ENCODE measurements around the gene ZNF646. TPM values are rescaled to one million over a fixed set of nuclear protein-coding genes. Genes with fewer than 3 reads are reported as not detected.

The ZNF646 gene
- total and polyA plus RNA-seq, 2 of the 13 experiments (the other 11 are each of a cell fraction or from before 2014, with no cell fraction given): 3.4 to 10.9 TPM

GRCh38 chr16:31105677-31106213 is 31.5 kb downstream of the ZNF646 start (continued):
- TF ChIP-seq SRSF4 (IDR thresholded peaks at IDR 0.05; ENCODE audit: low read depth, low read length, poor library complexity, severe bottlenecking) (no peak), ZNF703 (CRISPR knock-in tag; IDR thresholded peaks at IDR 0.05; ENCODE audit: borderline replicate concordance) (peak; percentile 69; the same call in 1 of the 2 replicates), ZNF609 (CRISPR knock-in tag; IDR thresholded peaks at IDR 0.05; ENCODE audit: borderline replicate concordance) (peak; percentile 83; the same call in 1 of the 2 replicates), ZC3H4 (CRISPR knock-in tag; IDR thresholded peaks at IDR 0.05; ENCODE audit: borderline replicate concordance) (peak; percentile 45; the same call in 1 of the 2 replicates), SP2 (CRISPR knock-in tag; IDR thresholded peaks at IDR 0.05) (0 out of 2 replicates have a peak, but pooled peaks have one; percentile 18), FOXJ3 (CRISPR knock-in tag; IDR thresholded peaks at IDR 0.05; ENCODE audit: borderline replicate concordance) (peak; percentile 54), ZUFSP (CRISPR knock-in tag; IDR thresholded peaks at IDR 0.05; ENCODE audit: borderline replicate concordance) (no peak), ZNF644 (CRISPR knock-in tag; IDR thresholded peaks at IDR 0.05; ENCODE audit: low read depth) (peak; percentile 65; the same call in 1 of the 2 replicates), GTF2F1 (IDR thresholded peaks at IDR 0.05; ENCODE audit: low read length) (no peak), ZNF768 (CRISPR knock-in tag; IDR thresholded peaks at IDR 0.05) (peak; percentile 87), ZNF670 (CRISPR knock-in tag; IDR thresholded peaks at IDR 0.05; ENCODE audit: borderline replicate concordance) (peak; percentile 95), THRA (CRISPR knock-in tag; IDR thresholded peaks at IDR 0.05; ENCODE audit: borderline replicate concordance) (peak; percentile 100), ZNF883 (CRISPR knock-in tag; IDR thresholded peaks at IDR 0.05; ENCODE audit: not compliant biosample characterization) (peak; percentile 94), ZNF260 (CRISPR knock-in tag; IDR thresholded peaks at IDR 0.05; ENCODE audit: borderline replicate concordance, low read depth) (no peak), TAF1 (CRISPR knock-in tag; IDR thresholded peaks at IDR 0.05) (peak; percentile 67), CREBL2 (CRISPR knock-in tag; IDR thresholded peaks at IDR 0.05; ENCODE audit: borderline replicate concordance) (peak; percentile 68; the same call in 1 of the 2 replicates), ZNF329 (CRISPR knock-in tag; IDR thresholded peaks at IDR 0.05; ENCODE audit: low read depth) (peak; percentile 93)
- TF ChIP-seq, protein P1, sequence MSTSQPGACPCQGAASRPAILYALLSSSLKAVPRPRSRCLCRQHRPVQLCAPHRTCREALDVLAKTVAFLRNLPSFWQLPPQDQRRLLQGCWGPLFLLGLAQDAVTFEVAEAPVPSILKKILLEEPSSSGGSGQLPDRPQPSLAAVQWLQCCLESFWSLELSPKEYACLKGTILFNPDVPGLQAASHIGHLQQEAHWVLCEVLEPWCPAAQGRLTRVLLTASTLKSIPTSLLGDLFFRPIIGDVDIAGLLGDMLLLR (CRISPR knock-in tag; IDR thresholded peaks at IDR 0.05): peak; percentile 95
- TF ChIP-seq, protein P2, sequence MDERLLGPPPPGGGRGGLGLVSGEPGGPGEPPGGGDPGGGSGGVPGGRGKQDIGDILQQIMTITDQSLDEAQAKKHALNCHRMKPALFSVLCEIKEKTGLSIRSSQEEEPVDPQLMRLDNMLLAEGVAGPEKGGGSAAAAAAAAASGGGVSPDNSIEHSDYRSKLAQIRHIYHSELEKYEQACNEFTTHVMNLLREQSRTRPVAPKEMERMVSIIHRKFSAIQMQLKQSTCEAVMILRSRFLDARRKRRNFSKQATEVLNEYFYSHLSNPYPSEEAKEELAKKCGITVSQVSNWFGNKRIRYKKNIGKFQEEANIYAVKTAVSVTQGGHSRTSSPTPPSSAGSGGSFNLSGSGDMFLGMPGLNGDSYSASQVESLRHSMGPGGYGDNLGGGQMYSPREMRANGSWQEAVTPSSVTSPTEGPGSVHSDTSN (CRISPR knock-in tag; IDR thresholded peaks at IDR 0.05): no peak
